Panc1 (cell line): Measurements from ENCODE around the gene DNAAF5. TPM values are rescaled to one million over a fixed set of nuclear protein-coding genes. Genes with fewer than 3 reads are reported as not detected.

Experiments
- ATAC-seq: fragments of 200-7000 bp; cut with Tn5 transposase; 2 replicates; pipeline ENCODE4 v1.9.1; 2020; ENCODE audit warnings: mild to moderate bottlenecking, moderate library complexity
- BruUV-seq: library from RNA; stranded (reverse); fragments of 400-500 nt; replicated peaks from 2 replicates; lab custom pipeline; 2021; lab: Mats Ljungman, UMichigan
- CTCF ChIA-PET: fragments of 300-600 bp; sonication (Branson Sonifier 250); formaldehyde crosslinking; loops from one replicate; lab custom pipeline; 2022; ENCODE audit warnings: antibody characterized with exemption; lab: Charles Lee
- POLR2A ChIA-PET: fragments of 300-600 bp; sonication (Branson Sonifier 250); formaldehyde crosslinking; loops from one replicate; lab custom pipeline; 2022; ENCODE audit warnings: antibody characterized with exemption; lab: Charles Lee
- DNase-seq: peaks from one replicate; pipeline ENCODE4 v3.0.0-alpha.2; 2010; ENCODE audit warnings: low read depth, low spot score
- H3K27ac ChIP-seq: 2 replicates; pipeline ENCODE4 v1.5.1; 2011; ENCODE audit warnings: mild to moderate bottlenecking, low read length, inconsistent platforms
- H3K27me3 ChIP-seq: fragments of 200-500 bp; sonication (Bioruptor generic); 2 replicates; pipeline ENCODE4 v1.6.0; 2014; ENCODE audit warnings: low read length, inconsistent platforms; ENCODE audit not compliant: control insufficient read depth, insufficient read depth
- H3K36me3 ChIP-seq: fragments of 200-500 bp; sonication (Bioruptor generic); 2 replicates; pipeline ENCODE4 v1.5.1; 2014; ENCODE audit warnings: inconsistent platforms, mild to moderate bottlenecking, low read length, moderate library complexity; ENCODE audit not compliant: control insufficient read depth, insufficient read depth
- H3K4me1 ChIP-seq: 2 replicates; pipeline ENCODE4 v1.5.1; 2011; ENCODE audit warnings: inconsistent platforms, mild to moderate bottlenecking, low read length, moderate library complexity; ENCODE audit not compliant: control insufficient read depth, insufficient read depth
- H3K4me3 ChIP-seq, 2 experiments: 2 replicates each; pipeline ENCODE4 v1.5.1; 2011 to 2012; ENCODE audit warnings: low read depth in 2 of 2, low read length in 2 of 2, mild to moderate bottlenecking in 2 of 2, inconsistent platforms in 1 of 2, moderate library complexity in 1 of 2
- H3K9me3 ChIP-seq: fragments of 200-500 bp; sonication (Bioruptor generic); 2 replicates; pipeline ENCODE4 v1.5.1; 2014; ENCODE audit warnings: low read depth, mild to moderate bottlenecking, inconsistent platforms, low read length, moderate library complexity; ENCODE audit not compliant: control insufficient read depth, insufficient read depth
- CTCF ChIP-seq: fragments of 450-650 bp; IDR thresholded peaks from 2 replicates; pipeline ENCODE4 v1.5.1; 2017; ENCODE audit warnings: mild to moderate bottlenecking
- POLR2AphosphoS5 ChIP-seq: IDR thresholded peaks from 2 replicates; pipeline ENCODE4 v1.6.1; 2012; ENCODE audit warnings: mild to moderate bottlenecking, low read depth, low read length, moderate library complexity
- REST ChIP-seq, 2 experiments: IDR thresholded peaks; 2 replicates each; pipeline ENCODE4 v1.6.1; 2011 to 2012; ENCODE audit warnings: low read depth in 2 of 2, control low read depth in 1 of 2, low read length in 1 of 2, mild to moderate bottlenecking in 1 of 2, moderate library complexity in 1 of 2; ENCODE audit not compliant: insufficient read depth in 1 of 2
- SIN3A ChIP-seq: IDR thresholded peaks from 2 replicates; pipeline ENCODE4 v1.6.1; 2012; ENCODE audit warnings: low read depth, mild to moderate bottlenecking, low read length, moderate library complexity, borderline replicate concordance; ENCODE audit not compliant: insufficient read depth
- TCF7L2 ChIP-seq: IDR thresholded peaks from 2 replicates; pipeline ENCODE4 v1.6.1; 2011; ENCODE audit warnings: mild to moderate bottlenecking, low read depth, low read length, inconsistent platforms
- in situ Hi-C: cut with HindIII; loops from 2 replicates; pipeline ENCODE4 v1.10.0; 2016; ENCODE audit warnings: low sequenced_read_pairs, low pct_unique_long_range_greater_than_20kb
- intact Hi-C: fragments of 100-400 bp; cut with micrococcal nuclease; formaldehyde crosslinking; loops from one replicate; pipeline ENCODE4 v1.10.0; 2022; ENCODE audit not compliant: unreplicated experiment
- total RNA-seq: library from RNA; stranded (reverse); gene quantifications from one replicate; pipeline ENCODE4 v1.2.1, GENCODE V29; 2021; ENCODE audit not compliant: unreplicated experiment

DNAAF5 gene
- total RNA-seq, 1 experiment from 2014 or later: 79.5 TPM

- Histone ChIP-seq H3K9me3 (no peaks in the 10 kb centered on the region), H3K27ac (no peak overlapping the region), H3K36me3 (no peaks in the 10 kb centered on the region), H3K4me1 (no peaks in the 10 kb centered on the region), H3K27me3 (no peaks in the 10 kb centered on the region), H3K4me3 (no peak overlapping the region)
- BruUV-seq: no TSS peak
- ChIA-PET CTCF (no interaction called here), POLR2A (no interaction called here)
- DNase-seq (no peak), ATAC-seq (no peak)
- intact Hi-C loops: no loop called here
- in situ Hi-C loops: no loop called here
- TF ChIP-seq POLR2AphosphoS5: no peak
Measured at GRCh38 chr7:714251-714671, 12.2 kb upstream of the DNAAF5 start.

GRCh38 chr7:716222-716621 lies 10.3 kb upstream of the DNAAF5 start:
- ATAC-seq: 0 out of 2 replicates have a peak, but pooled peaks have one; percentile 20
- Histone ChIP-seq H3K27ac (no peak overlapping the region), H3K27me3 (no peaks in the 10 kb centered on the region), H3K36me3 (no peaks in the 10 kb centered on the region), H3K4me1 (no peaks in the 10 kb centered on the region), H3K9me3 (no peaks in the 10 kb centered on the region), H3K4me3 (no peak overlapping the region)
- in situ Hi-C loops (no loop called here), intact Hi-C loops (no loop called here)
- ChIA-PET CTCF (no interaction called here), POLR2A (no interaction called here)
- TF ChIP-seq SIN3A (no peak), POLR2AphosphoS5 (no peak), REST (IDR thresholded peaks at IDR 0.05; ENCODE audit: insufficient read depth in 1 of 2, low read depth in 2 of 2, low read length in 1 of 2) (no peak), CTCF (no peak), TCF7L2 (no peak)
- DNase-seq: no peak
- no TSS peak for BruUV-seq

GRCh38 chr7:716636-717035 lies 9.9 kb upstream of the DNAAF5 start:
- H3K27ac ChIP-seq: no peak overlapping the region
- ATAC-seq (no peak), DNase-seq (no peak)
- no peaks in the 10 kb centered on the region for H3K36me3 ChIP-seq
- ChIA-PET CTCF (no interaction called here), POLR2A (no interaction called here)
- H3K27me3 ChIP-seq: no peaks in the 10 kb centered on the region
- H3K9me3 ChIP-seq: no peaks in the 10 kb centered on the region
- in situ Hi-C loops (no loop called here), intact Hi-C loops (no loop called here)
- BruUV-seq: no TSS peak
- TF ChIP-seq CTCF (no peak), POLR2AphosphoS5 (no peak), SIN3A (no peak), REST (IDR thresholded peaks at IDR 0.05; ENCODE audit: insufficient read depth in 1 of 2, low read depth in 2 of 2, low read length in 1 of 2) (no peak), TCF7L2 (no peak)
- no peak overlapping the region for H3K4me3 ChIP-seq
- no peaks in the 10 kb centered on the region for H3K4me1 ChIP-seq
